HEK293T (cell line): Measurements from ENCODE around the gene CAPSL.
A peak's percentile ranks its signal among the peaks of the same experiment; 100 is the strongest.

Source experiments
- CTCF ChIA-PET: fragments of 350-600 bp; formaldehyde crosslinking; extraction: SDS; loops from one replicate; lab custom pipeline; 2021; ENCODE audit warnings: antibody characterized with exemption, inconsistent platforms; lab: Yijun Ruan, JAX
- POLR2A ChIA-PET: fragments of 350-600 bp; formaldehyde crosslinking; extraction: SDS; loops from one replicate; lab custom pipeline; 2020; ENCODE audit warnings: antibody characterized with exemption, inconsistent platforms; lab: Yijun Ruan, JAX
- DNase-seq: peaks from one replicate; pipeline ENCODE4 v3.0.0; 2012; ENCODE audit warnings: mixed read lengths; ENCODE audit errors: extremely low spot score
- ARNT ChIP-seq: fragments of 450-650 bp; IDR thresholded peaks from 2 replicates; pipeline ENCODE4 v1.6.1; 2017; ENCODE audit warnings: mild to moderate bottlenecking
- BHLHE40 ChIP-seq: fragments of 450-650 bp; IDR thresholded peaks from 2 replicates; pipeline ENCODE4 v1.6.1; 2016; ENCODE audit warnings: mild to moderate bottlenecking, moderate library complexity, borderline replicate concordance
- CTBP1 ChIP-seq: fragments of 450-650 bp; IDR thresholded peaks from 2 replicates; pipeline ENCODE4 v1.6.1; 2016; ENCODE audit warnings: borderline replicate concordance
- ELF4 ChIP-seq: fragments of 450-650 bp; IDR thresholded peaks from 2 replicates; pipeline ENCODE4 v1.6.1; 2017; ENCODE audit warnings: antibody characterized with exemption
- FOXA1 ChIP-seq: fragments of 450-650 bp; IDR thresholded peaks from 2 replicates; pipeline ENCODE4 v1.6.1; 2016; ENCODE audit warnings: mild to moderate bottlenecking
- FOXK2 ChIP-seq: fragments of 450-650 bp; IDR thresholded peaks from 2 replicates; pipeline ENCODE4 v1.6.1; 2016; ENCODE audit warnings: mild to moderate bottlenecking
- FOXM1 ChIP-seq: fragments of 450-650 bp; IDR thresholded peaks from 2 replicates; pipeline ENCODE4 v1.6.1; 2017; ENCODE audit warnings: mild to moderate bottlenecking, borderline replicate concordance
- HDGF ChIP-seq: fragments of 450-650 bp; IDR thresholded peaks from 2 replicates; pipeline ENCODE4 v1.6.1; 2017; ENCODE audit warnings: antibody characterized with exemption, borderline replicate concordance
- L3MBTL2 ChIP-seq: fragments of 450-650 bp; conservative IDR thresholded peaks from 2 replicates; pipeline ENCODE4 v1.6.1; 2016; ENCODE audit warnings: mild to moderate bottlenecking
- LEF1 ChIP-seq: fragments of 450-650 bp; IDR thresholded peaks from 2 replicates; pipeline ENCODE4 v1.6.1; 2017; ENCODE audit warnings: mild to moderate bottlenecking, borderline replicate concordance
- NFRKB ChIP-seq: fragments of 450-650 bp; IDR thresholded peaks from 2 replicates; pipeline ENCODE4 v1.6.1; 2016; ENCODE audit warnings: mild to moderate bottlenecking, moderate library complexity
- SP1 ChIP-seq: fragments of 450-650 bp; IDR thresholded peaks from 2 replicates; pipeline ENCODE4 v1.6.1; 2017
- SUZ12 ChIP-seq: fragments of 450-650 bp; IDR thresholded peaks from 2 replicates; pipeline ENCODE4 v1.6.1; 2016; ENCODE audit warnings: mild to moderate bottlenecking
- TARDBP ChIP-seq: fragments of 450-650 bp; IDR thresholded peaks from 2 replicates; pipeline ENCODE4 v1.6.1; 2016
- ZNF384 ChIP-seq: fragments of 450-650 bp; IDR thresholded peaks from 2 replicates; pipeline ENCODE4 v1.6.1; 2016
- TF ChIP-seq, protein P1 (sequence below): fragments of 450-650 bp; IDR thresholded peaks from 2 replicates; pipeline ENCODE4 v1.6.1; 2016

CAPSL gene

DNA sequence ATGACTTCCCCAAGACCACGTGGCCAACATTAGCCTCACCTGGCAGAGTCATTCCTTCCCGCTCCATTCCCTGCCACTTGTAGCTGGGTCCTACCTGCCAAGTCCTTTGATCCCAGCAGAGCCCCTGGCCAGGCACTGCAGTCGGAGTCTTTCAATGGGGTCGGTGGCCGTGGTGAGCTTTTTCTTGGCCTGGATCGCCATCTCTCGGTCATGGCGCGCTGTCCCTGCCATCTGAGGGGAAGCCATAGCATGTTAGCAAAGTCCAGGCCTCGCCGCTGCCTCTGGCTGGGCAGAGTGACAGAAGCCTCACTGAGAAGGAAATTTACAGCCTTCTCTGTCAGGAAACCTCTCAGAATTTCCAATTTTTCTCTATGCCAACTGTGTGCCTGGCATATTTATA lies 17.5 kb downstream of the CAPSL start:
- DNase-seq, result peak; percentile 18
- CTCF ChIA-PET, result no interaction called here
- POLR2A ChIA-PET, result no interaction called here
- TF ChIP-seq L3MBTL2 (no peak), FOXK2 (no peak), LEF1 (no peak), ELF4 (no peak), BHLHE40 (no peak), SP1 (no peak), NFRKB (no peak), CTBP1 (no peak), ZNF384 (no peak), FOXA1 (no peak), SUZ12 (no peak)
- TF ChIP-seq, protein P1, sequence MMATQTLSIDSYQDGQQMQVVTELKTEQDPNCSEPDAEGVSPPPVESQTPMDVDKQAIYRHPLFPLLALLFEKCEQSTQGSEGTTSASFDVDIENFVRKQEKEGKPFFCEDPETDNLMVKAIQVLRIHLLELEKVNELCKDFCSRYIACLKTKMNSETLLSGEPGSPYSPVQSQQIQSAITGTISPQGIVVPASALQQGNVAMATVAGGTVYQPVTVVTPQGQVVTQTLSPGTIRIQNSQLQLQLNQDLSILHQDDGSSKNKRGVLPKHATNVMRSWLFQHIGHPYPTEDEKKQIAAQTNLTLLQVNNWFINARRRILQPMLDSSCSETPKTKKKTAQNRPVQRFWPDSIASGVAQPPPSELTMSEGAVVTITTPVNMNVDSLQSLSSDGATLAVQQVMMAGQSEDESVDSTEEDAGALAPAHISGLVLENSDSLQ, result no peak

DNA sequence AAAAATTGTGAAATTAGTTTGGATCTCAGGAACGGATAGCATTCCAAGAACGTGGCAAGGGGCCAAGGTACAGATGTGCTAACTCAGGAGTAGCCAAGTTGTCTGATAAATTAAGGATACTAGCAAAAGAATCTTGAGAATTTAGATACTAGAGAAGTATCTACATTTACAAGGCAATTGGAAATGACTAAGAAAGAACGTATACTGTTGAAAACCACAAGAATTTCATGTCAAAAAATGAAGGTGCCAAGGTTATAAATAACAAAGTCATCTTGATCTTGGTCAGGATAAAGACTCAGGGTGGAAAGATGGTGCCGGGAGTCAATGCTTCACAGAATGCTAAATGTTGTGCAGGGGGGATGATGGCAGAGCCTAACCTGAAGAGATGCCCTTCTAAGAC lies 19.2 kb downstream of the CAPSL start:
- TF ChIP-seq LEF1 (no peak), BHLHE40 (no peak), FOXM1 (no peak), HDGF (no peak), NFRKB (no peak), SUZ12 (no peak), FOXK2 (no peak), ARNT (no peak), FOXA1 (no peak), SP1 (no peak), TARDBP (no peak), ZNF384 (no peak), CTBP1 (no peak), L3MBTL2 (no peak), ELF4 (no peak)
- TF ChIP-seq, protein P1, result no peak
- DNase-seq, result no peak
- POLR2A ChIA-PET, result no interaction called here
- CTCF ChIA-PET, result no interaction called here

DNA sequence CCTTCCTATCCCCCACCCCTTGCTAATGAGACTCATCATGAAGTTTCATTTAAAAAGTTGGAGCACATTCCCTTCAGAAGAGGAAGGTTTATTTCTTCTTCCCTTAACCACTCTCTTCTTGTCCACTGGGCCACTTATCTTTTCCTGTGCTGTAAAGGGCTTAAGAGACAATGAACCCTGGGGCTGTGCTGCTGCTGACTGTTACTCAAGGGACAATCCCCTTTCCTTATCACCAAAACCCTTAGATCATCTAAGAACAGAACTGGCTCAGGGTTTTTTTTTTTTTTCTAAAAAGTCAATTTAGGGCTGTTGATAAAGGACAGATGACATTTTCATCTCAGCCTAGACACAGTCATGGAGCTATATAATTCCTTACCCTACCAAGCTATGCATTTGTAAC lies 29.6 kb downstream of the CAPSL start:
- no peak for DNase-seq
- CTCF ChIA-PET, result interaction anchor here (0.6 kb wide), 1 partner anchor 1478 kb away, joined by 5 read pairs; no protein-coding TSS in a partner anchor
- POLR2A ChIA-PET, result no interaction called here
- TF ChIP-seq TARDBP (no peak), HDGF (no peak), ARNT (no peak), FOXM1 (no peak), SP1 (no peak), LEF1 (no peak), ZNF384 (no peak)
- TF ChIP-seq, protein P1, result no peak

DNA sequence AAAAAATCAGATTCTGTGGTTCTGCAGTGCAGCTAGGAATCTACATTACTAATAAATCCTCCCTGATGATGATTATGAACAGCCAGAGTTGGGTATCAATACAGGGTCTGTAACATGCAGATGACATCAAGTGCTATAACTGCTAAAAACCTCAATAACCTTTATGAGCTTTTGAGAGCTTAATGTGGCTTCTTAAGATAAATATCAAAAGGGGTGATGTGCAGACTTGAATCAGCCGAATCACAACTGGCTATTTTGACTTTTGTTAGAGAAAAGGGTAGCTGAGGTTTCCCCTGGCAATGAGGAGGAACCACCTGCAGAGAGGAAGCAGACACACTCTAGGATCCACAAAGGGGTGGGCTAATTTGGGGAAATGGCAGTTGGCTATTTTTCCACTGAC lies 30.2 kb downstream of the CAPSL start:
- TF ChIP-seq ARNT (no peak), BHLHE40 (no peak), L3MBTL2 (no peak)
- CTCF ChIA-PET, result no interaction called here
- POLR2A ChIA-PET, result no interaction called here
- no peak for DNase-seq

DNA sequence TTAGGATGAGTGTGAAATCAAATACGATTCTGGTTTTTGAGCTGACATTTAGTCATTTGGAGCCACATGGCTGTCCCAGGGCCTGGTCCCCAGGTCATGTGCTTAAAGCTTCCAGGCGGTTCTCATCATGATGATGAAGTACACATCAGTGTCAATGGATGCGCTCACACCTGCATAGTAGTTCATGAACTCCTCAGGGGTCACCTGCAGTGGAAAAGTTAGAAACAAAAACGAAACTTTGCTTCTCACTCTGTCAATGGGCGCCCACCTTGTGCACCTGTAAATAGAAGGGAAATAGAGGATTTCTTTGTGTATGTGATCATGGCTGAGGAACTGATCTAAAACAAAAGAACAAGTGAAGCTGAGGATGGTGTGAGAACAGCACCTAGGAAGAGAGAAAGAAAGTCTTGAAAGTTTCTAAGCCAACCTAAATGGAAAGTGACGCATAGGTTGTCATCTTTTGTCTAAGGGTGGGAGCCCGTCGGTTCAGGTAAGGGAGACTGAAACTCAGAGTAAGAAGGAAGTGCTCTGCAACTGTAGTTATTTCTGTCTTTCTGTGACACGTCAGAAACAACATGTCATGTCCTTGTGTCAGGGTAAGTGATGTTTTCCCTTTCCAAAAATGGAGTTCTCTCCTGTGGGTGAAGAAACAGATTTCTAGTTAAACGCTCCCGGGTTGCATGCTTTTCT lies 33.8 kb downstream of the CAPSL start:
- ChIA-PET CTCF (no interaction called here), POLR2A (no interaction called here)
- no peak for TF ChIP-seq FOXK2
- no peak for TF ChIP-seq ZNF384
- no peak for TF ChIP-seq FOXA1
- no peak for TF ChIP-seq BHLHE40
- no peak for TF ChIP-seq HDGF
- TF ChIP-seq CTBP1, result no peak
- no peak for TF ChIP-seq NFRKB
- TF ChIP-seq SUZ12, result no peak
- no peak for TF ChIP-seq L3MBTL2
- TF ChIP-seq LEF1, result no peak
- no peak for TF ChIP-seq SP1
- TF ChIP-seq TARDBP, result no peak
- TF ChIP-seq, protein P1, result no peak
- TF ChIP-seq ELF4, result no peak
- no peak for TF ChIP-seq ARNT
- no peak for TF ChIP-seq FOXM1
- no peak for DNase-seq

DNA sequence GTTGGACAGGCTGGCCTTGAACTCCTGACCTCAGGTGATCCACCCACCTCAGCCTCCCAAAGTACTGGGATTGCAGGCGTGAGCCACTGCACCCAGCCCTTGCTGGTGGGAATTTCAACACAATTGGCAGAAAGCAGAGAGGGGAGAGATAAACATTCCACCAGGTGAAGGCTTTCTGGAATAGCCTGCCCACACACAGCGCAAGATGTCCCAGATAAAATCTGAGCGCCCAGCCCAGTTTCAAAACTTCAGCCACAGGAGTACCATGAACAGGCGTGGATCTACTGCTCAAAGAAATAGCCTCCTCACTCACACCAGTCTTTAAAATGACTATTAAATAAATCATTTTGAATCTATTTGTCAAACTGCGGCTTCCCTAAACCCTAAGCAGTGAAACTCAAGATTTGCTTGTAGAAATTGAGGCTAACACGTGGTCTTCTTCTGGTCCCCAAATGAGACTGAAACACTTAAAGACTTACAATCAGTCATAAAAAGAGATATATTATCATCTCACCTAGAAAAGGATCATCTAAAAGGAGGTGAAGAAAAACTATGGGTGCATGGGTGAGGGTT lies 34.7 kb downstream of the CAPSL start:
- no peak for DNase-seq
- ChIA-PET CTCF (no interaction called here), POLR2A (no interaction called here)
- TF ChIP-seq HDGF (no peak), NFRKB (no peak), CTBP1 (no peak)
